LNCAP (cell line): Measurements from ENCODE around the gene PON3.

Experiments used
- TF ChIP-seq, protein P1 (sequence below): fragments of 450-650 bp; IDR thresholded peaks from 2 replicates; pipeline ENCODE4 v1.5.1; 2017; ENCODE audit warnings: mild to moderate bottlenecking

Gene PON3

DNA sequence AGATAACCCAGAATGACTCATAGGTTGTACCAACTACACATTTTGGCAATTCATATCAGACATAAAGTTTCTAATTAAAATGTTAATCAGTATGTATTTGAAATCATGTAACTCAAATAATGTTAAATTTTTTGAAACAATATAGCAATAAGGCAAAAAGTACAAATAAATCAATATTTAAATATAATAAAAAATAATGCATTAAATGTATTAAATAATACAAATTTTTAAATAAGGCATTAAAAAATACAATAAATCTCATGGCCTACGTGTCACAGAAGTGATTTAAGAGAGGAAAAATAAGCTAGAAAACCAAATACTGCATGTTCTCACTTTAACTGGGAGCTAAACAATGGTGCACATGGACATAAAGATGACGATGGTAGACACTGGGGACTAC, 29.5 kb upstream of the PON3 start:
- TF ChIP-seq, protein P1, sequence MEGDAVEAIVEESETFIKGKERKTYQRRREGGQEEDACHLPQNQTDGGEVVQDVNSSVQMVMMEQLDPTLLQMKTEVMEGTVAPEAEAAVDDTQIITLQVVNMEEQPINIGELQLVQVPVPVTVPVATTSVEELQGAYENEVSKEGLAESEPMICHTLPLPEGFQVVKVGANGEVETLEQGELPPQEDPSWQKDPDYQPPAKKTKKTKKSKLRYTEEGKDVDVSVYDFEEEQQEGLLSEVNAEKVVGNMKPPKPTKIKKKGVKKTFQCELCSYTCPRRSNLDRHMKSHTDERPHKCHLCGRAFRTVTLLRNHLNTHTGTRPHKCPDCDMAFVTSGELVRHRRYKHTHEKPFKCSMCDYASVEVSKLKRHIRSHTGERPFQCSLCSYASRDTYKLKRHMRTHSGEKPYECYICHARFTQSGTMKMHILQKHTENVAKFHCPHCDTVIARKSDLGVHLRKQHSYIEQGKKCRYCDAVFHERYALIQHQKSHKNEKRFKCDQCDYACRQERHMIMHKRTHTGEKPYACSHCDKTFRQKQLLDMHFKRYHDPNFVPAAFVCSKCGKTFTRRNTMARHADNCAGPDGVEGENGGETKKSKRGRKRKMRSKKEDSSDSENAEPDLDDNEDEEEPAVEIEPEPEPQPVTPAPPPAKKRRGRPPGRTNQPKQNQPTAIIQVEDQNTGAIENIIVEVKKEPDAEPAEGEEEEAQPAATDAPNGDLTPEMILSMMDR = no peak

DNA sequence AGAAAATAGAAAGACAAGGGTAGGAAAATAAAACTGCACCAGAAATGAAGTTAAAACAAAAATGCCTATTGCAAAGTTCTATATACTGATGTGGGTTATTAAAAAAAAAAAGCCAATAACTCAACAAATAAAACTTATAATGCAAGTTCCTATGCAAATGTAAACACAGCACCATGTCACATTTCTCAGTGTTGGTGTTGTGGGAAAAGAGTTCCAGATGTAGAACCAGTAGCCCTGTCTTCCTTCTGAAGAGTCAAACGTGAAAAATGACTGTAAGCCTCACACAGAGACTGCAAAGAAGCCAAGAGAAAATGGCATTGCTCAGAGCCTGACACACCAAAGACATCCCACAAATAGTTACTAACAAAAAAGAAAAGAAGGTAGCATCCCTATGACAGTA, 28.5 kb upstream of the PON3 start:
- TF ChIP-seq, protein P1 = no peak

DNA sequence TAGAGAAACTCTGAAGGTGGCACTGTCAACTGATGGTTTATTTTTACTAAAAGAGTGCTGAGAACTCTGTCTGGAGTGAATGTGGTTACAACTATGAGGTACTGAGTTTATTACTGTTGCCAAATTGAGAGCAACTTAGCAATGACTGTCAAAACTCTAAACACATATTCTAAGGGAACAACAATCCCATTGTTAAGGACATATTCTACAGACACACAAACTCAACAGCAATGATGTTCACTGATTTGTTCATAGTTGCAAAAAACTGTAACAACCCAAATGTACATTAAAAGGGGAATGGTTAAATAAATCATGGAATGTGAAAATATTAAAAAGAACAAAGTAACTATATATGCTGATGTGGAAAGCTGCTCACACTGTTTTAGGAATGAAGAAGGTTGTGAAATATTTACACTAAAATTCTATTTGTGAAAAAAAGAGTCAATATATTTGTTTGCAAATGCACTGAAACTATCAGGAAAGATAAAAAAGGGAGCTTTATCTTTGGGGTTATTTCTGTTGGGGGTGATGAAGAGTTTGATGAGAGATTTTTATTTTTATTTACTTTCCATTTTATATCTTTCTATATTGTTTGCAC, 25.8 kb upstream of the PON3 start:
- TF ChIP-seq, protein P1 = no peak

DNA sequence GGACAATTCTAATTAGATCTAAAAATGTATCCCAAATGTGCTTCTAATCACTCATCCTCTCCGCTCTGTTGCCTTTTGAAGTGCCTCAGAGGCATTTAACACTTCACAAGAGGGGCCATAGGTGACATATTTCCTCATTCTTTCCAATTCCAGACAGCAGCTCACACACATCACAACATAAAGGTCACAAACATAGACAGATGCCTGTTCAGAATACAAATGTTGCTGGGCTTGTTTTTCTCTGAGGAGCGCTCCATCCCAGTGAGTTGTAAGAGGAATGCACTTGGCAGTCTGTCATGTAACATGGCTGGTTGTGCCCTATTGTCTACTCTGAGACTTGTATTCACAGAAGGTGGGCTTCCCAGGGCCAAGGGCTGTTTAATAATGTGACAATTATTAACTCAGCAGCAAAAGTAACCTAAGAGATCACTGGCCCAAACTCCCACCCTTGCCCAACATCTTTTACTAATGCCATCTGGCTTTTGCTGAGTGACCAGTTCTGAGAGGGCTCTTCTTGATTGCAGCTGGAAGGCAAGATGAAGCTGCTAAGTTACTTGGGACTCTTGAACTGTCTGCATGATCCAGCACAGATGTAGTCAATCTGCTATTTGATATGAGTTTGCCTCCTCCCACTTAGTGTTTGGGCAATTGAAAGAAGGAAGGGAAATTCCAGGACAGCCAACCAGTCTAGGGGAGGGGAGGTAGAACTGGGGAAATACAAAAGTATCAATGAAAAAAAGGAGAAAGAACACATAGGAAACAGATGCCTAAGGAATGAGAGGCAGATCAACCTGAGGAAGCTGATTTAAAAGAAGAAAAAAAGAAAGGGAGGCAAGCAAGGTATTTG, 25.0 kb upstream of the PON3 start:
- TF ChIP-seq, protein P1 = no peak

DNA sequence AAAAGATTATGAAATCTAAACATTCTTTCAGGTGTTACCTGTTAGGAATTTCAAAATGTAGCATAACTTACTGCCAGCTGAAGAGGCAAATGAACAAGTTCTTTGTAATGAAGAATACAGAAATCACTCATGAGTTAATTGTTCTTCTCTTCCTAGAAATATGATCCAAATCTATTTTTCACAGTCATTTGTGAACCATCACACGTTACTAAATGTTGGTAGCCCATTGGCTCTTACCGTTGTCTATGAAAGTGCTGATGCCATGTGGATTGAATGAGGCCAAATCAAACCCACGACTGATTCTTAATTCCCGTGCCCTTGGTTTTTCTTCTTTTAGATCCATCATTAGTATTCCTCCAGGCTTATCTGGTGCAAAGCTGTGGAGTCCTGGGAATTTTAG, 15.9 kb upstream of the PON3 start:
- TF ChIP-seq, protein P1 = no peak

DNA sequence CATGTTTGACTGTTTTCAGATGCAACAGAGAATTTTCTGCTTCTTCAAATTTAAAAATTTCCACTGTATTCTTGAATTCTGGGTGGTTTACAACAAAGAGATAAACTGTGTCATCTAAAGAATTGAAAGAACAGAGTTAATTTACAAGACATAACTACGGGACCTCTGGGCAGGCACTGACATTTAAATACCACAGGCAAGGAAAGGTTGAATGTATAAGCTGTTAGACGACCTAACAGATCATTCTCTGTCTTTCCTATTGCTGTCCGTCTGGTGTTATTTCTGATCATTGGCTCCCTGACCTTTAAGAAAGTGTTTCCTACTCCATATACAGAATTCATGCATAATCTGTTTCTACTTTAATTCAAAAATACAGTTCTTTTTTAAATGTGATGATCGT, 15.5 kb upstream of the PON3 start:
- TF ChIP-seq, protein P1 = no peak

DNA sequence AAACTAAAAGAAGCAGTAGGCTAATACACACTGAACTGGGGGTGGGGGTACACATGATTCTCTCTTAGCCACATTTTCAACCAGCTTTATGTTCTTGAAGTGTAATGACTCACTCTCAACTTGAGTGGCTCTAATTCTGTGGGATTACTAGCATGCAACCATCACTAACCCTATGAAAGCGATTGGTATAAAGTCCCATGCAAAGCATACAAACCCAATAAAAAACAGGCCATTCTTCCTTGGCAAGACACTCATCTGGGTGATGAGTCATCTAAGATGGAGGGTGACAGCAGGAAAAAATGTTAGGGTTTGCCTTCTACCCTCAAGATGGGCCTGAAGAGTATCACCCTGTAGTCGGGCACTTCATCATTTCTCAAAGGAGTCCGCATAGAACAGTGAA, 14.9 kb upstream of the PON3 start:
- TF ChIP-seq, protein P1 = no peak
